GM18867 (cell line): ENCODE results near the gene INPP5A.

Source experiments
- ATAC-seq: cut with Tn5 transposase; IDR thresholded peaks from one replicate; pipeline ENCODE4 v1.9.1; 2021; ENCODE audit warnings: mild to moderate bottlenecking, moderate library complexity; ENCODE audit not compliant: unreplicated experiment

INPP5A gene

DNA sequence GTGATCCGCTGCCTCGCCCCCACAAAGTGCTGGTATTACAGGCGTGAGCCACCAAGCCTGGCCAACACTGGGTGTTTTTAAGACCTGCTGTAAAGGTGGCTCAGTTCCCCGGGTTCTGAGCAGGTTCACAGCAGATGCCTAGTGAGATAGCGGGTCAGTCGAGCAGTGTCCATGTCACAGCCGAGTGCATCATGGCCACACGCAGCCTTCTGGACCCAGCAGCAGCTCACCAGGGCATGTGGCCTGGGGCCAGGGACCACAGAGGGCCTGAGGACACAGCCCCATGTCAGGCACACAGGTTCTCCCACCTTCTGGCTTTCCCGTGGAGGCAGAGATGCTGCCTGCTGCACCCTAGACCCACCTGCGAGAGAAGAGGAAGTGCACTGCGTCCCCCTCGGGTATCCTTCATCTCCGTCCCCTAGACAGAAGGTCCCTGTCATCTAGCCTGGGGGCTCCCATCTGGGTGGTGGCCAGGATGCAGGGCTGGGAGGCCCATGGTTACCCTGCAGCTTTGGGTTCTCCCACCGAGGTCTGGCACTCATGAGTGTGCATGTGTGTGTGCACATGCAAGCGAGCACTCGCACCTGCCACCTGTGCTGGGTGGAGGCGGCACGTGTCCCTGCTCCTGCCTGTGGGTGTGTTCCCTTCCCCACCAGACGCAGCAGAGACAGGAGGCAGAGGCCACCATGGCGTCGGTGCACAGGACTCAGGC, 149.8 kb downstream of the INPP5A start:
- no peak for ATAC-seq

DNA sequence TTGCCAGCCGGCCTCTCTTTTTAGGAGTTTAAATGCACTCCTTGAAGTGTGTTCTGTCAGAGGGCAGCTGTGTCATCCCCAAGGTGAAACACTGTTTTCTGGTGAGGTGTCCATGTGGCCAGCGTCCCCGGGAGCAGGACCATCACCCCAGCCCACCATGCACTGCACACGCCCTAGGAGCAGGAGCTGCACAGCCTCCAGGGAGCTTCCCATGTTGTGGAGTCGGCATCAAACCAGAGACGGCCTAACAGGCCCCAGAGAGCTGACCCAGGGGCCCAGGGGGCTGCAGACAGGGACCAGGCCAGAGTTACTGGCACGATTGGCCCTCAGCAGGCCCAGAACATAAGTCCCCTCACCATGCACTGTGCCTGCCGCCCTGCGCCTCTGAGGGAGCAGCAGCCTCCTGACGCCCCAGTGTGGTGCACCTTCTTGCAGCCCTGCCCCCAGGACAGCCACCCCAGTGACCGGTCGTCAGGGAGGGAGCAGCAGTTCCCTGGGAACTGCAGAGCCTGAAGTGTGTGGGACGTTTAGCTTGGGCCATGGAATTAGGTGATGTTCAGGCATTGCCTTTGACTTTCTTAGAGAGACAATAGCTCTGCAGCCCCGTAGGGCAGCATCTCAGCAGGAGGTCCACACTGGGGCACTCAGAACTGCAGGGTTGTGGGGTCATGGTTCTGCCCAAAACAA, 150.4 kb downstream of the INPP5A start:
- ATAC-seq: no peak

DNA sequence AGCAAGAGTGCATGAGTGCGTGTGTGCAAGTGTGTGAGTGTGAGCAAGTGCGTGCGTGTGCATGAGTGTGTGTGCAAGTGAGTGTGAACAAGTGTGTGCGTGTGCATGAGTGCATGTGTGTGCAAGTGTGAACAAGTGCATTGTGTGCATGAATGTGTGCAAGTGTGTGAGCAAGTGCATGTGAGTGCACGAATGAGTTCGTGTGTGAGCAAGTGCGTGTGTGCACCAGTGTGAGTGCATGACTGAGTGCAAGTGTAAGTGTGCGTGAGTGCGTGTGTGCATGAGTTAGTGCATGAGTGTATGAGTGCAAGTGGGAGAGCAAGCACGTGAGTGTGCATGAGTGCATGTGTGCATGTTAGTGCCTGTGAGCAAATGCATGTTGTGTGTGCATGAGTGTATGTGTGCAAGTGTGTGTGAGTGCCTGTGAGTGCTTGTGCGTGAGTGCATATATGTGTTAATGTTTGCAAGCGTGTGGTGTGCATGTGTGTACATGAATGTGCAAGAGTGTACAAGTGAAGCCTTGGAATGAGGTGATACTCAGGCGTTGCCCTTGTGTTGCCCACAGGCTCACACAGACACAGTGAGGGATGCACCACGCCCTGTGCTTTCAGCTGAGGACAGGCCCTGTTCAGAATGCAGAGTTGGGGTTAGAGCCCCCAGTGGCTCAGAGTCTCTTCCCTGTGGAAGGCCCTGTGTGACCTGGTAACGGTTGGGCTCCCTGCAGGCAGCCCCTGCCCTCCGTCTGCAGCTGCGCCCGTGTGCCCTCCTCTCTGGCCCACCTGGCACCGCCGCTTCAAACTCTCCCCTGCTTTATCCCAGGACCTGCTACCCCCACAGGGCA, 151.2 kb downstream of the INPP5A start:
- no peak for ATAC-seq

DNA sequence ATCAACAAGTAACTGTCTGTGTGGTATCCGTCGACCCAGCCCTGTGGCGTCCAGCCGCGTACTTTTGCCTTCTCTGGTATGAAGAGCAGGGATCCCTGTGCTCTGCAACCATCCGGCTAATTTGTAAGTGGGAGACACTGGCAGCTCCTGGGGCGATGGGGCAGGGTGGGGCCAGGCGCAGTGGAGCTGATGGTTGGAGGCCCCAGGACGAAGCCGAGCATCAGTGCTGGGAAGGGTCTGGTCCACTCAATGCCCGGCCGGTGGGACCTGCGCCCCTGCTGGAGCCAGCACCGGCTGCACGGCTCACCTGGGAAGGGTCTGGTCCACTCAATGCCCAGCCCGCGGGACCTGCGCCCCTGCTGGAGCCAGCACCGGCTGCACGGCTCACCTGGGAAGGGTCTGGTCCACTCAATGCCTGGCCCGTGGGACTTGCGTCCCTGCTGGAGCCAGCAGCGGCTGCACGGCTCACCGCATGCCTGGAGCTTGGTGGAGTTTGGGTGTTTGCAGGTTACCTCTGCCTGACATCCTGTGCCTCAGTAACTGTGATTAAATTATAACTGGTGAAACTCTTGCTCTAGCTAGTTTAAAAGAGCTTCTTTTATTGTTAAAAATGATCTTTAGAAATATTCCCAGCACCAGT, 152.3 kb downstream of the INPP5A start:
- no peak for ATAC-seq

DNA sequence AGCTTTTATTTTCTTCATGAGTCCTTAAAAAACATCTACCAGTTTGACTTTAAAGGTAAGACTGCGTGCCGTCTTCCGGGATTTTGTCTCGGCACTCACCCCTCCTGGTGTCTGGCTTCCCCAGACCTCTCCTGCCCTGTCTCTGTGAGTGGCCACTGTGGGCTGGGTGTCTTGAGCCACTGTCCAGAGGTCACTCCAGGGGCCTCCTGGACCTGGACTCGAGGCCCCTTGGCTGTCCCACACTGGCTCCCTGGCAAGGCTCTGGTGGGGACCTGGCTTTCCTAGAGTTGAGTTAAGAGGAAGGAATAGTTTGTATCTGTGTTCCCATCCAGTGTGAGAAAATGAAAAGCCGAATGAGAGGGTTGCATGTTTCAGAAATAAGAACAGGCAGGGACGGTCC, 152.8 kb downstream of the INPP5A start:
- ATAC-seq: no peak

DNA sequence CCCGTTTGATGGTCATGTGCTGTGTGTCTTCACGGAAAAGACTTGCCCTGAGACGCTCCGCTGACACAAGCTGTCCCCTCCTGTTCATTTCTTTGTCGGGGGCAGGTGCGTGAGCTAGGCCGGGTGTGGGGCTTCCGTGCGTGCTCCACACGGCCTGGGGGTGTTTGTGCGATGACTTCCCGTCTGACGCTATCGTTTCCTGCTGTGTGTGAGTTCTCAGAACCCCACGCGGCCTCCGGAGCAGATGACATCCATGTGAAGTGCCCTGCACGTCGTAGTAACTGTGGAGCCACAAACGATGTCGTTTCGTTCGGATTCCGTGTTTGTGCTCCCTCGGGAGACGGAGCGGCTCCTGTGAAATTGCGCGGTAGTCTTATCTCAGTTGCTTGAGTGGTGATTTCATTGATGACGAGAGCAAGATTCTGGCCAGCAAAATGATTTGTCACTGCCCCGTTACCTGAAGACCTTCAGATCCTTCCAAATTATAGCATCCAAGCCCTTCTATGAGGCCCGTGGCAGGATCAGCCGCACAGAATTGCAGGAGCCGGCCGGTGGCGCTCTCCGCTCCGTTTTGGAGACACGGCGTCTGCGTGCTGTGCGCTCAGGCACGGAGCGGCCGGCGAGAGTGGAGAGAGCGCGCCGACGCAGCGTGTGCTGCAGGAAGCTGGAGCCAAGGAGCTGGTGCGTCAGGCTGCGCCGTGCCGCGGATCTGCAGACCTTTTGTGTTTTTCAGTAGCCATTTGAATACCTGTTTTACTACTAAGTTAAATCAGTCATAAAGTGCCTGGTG, 153.4 kb downstream of the INPP5A start:
- no peak for ATAC-seq

DNA sequence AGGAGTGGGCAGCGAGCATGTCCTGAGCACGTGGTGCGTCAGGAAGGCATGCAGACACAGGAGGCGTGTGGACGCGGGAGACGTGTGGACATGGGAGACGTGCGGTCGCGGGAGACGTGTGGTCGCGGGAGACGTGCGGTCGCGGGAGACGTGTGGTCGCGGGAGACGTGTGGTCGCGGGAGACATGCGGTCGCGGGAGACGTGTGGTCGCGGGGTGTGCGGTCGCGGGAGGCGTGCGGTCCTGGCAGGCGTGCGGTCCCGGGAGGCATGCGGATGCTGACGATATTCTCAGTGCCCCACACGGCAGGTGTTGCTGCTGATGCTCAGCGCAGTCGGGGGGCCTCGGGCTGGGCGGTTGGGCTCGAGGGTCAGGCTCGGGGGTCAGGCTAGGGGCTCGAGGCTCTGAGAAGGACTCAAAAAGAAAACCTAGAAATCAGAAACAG, 154.1 kb downstream of the INPP5A start:
- no peak for ATAC-seq

DNA sequence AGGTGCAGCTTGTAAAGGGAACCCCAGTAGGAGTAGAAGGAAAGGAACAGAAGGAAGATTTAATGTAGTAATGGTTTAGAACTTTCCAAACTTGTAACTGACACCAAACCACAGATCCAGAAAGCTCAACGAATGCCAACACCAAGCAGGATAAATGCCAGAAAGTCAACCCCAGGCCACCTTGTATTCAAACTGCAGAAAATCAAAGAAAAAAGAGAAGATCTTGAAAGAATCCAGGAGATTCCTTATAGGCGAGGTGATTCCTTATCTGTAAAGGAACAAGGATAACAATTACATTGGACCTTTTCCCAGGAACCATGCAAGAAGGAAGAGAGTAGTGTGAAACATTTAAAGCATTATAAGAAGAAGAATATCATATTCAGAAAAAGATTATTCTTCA, 154.7 kb downstream of the INPP5A start:
- no peak for ATAC-seq

DNA sequence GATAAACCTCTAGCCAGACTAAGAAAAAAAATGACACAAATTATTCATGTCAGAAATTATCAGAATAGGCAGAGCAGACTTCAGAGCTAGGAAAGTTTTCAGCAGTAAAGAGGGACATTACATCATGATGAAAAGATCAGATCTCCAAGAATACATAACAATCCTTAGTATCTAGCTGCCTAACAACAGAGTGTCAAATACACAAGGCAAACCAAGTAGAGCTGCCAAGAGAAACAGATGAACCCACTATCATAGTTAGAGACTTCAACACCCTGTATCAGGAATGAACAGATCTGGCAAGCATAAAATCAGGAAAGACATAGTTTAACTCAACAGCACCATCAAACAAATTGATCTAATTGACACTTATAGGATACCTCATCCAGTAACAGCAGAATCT, 156.1 kb downstream of the INPP5A start:
- no peak for ATAC-seq

DNA sequence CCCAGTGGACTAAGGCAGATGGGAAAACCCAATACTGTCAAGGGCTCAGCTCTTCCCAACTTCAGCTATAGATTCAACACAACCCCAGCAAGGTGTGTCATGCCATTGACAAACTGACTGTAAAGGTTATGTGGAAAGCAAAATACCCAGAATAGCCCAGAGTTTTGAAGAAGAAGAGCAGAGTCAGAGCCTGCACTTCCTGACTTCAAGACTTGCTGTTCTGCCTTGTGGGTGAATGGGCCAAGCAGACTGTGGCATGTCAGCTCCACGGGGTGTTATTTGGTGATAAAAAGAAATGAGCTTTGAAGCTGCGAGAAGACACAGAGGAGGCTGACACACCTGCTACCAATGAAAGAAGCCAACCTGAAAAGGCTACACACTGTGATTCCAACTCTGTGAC, 158.6 kb downstream of the INPP5A start:
- no peak for ATAC-seq

DNA sequence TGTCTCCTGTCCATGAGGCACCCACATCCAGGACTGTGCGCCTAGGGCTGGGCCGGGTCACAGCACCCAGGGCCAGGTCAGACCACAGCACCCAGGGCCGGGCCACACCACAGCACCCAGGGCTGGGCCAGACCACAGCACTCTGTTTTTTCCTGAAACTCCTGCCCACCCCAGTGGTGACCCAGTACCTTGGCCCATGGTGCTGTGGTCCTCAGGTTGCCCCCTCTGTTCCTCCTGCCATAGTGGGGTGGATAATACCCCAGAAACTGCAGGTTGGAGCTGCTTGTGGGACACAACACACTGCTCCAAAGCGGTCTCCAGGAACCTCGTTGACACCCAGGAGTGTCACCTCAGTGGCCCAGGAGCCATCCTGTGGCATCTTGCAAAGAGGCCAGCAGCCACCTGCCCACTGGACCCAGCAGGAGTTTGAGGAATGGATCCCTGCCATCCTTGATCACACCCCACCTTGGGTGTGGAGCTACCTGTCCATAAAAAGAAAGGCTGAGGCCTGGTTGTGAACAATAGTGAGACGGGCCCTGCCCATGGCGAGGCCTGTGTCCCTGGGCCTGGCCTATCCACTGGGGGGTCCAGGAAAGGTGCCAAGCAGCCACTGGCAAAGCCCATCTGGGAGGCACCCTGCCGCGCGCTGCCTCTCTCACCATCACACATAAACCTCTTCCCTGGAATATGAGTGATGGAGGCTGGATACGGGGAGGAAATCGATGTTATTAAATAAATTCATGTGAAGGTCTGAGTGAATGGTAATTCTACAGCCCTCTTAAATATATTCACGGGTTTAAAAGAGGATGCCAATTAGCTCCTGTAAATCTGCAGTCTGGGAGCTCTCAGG, 159.4 kb downstream of the INPP5A start:
- ATAC-seq: no peak

DNA sequence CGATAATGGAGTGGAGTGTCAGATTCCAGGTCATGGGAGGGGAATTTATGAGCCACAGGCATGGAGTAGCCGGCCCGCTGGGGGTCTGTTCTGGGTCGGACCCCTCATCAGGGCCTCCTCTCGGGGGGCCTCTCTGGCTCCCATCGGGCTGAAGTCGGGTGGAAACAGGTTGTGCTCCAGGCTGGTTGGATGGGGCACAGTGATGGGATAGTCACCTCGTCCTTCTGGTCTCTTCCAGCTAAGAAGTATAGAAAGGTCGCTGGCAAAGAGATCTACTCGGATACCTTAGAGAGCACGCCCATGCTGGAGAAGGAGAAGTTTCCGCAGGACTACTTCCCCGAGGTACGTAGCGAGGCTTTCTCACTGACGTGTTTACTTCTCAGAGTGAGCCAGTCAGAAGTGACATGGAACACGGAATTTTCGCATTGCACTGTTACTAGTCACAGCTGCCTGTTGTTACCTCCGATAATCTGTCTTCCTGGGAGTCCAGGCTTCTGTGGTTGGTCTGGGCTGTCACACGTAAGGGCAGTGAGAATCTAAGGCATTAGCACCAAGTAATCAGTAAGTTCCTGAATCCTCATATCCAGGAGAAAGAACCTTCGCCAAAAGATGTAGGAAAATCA, 160.1 kb downstream of the INPP5A start:
- ATAC-seq: no peak

DNA sequence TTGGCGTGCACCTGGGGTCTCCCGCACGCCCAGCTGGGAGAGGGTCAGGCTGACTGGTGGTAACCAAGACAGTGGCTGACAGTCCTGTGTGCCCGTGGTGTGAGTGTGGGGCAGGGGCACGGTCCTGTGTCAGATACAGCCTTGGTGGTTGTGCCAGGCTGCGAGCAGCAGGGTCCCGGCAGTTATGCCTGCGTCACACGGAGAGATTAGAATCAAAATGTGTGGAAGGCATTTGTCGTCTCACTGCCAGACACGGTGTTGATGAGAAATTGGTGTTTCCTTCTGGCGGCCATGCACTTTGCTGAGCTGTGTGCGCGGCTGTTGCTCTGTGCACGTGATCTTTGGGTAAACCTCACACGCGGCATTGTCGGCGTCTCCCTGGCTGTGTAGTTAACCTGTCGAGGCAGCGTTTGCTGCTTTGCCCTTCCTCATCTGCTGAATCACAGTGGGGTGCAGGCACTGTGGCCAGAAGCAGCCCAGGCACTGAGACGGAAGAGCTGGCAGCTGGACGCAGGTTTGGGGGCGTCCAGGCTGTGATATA, 160.7 kb downstream of the INPP5A start:
- ATAC-seq: no peak

DNA sequence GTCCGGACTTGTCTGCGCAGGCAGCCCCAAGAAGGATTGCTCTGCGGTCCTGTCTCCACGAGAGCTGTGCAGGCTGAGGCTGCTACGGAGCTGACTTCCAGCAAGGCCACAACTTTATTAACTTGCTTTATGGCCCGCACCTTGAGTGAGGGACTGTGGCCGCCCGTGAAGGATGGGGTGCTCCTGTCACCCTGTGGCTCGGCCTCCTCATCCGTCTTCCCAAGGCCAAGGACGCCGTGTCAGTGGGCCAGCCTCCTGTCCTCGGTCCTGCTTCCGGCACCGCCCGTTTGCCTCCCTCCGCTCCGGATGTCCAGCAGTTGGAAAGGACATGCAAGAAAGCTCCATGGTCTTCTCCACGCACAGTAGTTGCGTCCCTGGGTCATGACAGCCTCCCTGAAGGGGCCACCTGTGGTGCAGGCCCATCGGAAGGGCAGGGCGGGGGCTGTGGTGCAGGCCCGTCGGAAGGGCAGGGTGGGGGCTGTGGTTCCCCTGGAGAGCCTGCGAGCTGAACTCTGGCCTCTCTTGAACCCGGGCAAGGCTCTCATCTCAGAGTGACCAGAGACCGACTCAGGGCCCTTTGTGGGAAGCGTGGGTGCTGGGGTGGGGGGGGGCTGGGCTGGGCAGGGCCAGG, 161.3 kb downstream of the INPP5A start:
- no peak for ATAC-seq

DNA sequence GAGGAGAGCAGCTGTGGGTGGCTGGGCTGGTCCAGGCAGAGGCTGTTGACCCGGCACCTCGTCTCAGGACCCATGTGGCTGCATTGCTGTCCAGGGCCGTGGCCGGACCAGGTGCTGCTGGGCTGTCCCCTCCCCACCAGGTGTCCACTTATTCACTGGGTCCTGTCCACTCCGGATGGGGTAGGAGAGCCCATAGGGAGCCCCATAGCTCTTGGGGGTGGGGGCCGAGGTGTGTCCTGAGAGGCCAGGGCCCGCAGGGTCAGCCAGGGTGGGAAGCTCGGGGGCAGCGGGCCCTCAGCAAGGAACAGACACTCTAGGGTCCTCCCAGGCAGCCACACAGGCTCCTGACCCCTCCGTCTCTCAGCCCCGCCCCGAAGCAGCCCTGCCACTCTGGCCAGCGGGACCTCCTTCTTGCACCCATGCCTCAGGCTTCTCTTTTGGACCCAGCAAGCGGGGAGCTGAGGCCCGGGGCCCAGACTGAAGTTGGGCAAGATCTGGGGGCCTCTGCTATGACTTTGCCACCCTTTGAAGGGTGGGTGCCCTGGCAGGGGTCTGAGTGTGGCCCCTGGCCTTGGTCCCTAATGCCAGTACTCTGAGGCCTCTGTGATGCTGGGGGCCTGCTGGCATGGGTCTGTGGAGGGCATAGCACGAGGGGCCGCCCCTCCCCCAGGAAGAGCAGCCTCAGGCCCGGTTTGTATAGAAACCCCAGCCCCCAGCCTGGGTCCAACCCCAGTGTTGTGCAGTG, 162.0 kb downstream of the INPP5A start:
- no peak for ATAC-seq

DNA sequence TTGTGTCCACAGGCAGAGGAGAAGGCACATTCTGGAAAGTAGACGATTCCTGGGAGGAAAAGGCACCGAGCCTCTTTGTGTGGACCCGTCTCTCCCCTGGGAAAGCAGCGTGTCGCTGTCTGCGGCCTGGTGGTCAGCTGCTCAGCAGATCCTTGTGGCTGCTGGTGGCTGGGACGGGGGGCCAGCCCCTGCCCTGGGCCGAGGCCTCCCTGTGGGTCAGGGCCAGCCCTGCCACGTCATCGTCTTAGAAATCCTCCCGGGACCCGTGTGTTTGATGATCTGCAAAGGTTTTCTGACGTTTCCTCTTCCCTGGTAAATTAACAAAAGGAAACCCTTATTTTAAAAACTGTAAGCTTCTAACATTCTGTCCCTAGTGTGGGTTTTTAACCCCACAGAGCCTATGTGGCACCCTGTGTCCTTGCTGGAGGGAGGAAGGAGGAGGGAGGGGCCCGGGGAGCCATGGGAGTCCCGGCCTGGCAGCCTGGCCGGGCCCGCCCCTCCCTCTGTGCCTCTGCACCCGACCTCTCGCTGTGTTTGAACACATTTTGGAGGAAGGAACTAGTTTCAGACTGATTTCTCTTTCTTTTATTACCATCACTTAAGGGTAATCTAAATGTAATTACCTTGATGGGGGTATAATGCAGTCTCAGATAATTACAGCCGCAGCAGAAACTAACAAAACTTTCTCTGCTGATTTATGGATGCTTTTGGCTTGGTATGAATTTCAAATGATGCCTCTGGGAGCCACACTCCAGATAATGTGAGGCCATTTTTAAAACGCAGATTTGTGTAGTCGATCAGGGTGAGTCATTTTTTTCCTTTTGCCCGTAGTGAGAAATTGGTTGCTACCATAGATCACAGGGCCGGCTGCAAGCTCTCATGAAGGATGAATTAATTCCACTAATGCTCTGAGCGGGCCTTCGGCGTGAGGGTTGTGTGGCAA, 162.8 kb downstream of the INPP5A start:
- no peak for ATAC-seq
